Right ventricle myocardium superior (tissue), 1 donor: ENCODE measurements around the gene DUSP9. TPM values are rescaled to one million over a fixed set of nuclear protein-coding genes. Genes with fewer than 3 reads are reported as not detected.
"Not testable (repeated sequence)": the region's sequence is repeated elsewhere in the genome, so short reads cannot be mapped to it uniquely, and the experiment has no call there.

Experiments
- ATAC-seq: fragments of 200-7000 bp; cut with Tn5 transposase; one replicate; pipeline ENCODE4 v1.9.1; 2020; ENCODE audit warnings: mild to moderate bottlenecking; ENCODE audit not compliant: poor library complexity
- DNase-seq: peaks from one replicate; pipeline ENCODE4 v3.0.0-alpha.2; 2020
- intact Hi-C: fragments of 100-400 bp; cut with DNase I; formaldehyde crosslinking; loops from one replicate; pipeline ENCODE4 v1.11.2; 2022
- long read RNA-seq: library from polyadenylated mRNA; unstranded; transcript quantifications from one replicate; pipeline ENCODE4 v2.0.0, GENCODE V29; 2021
- total RNA-seq: library from RNA; stranded (reverse); fragmentation: NEBNext Ultra II Directional; extraction: Animal tissue kit (Norgen Biotek cat#: 25700); gene quantifications from one replicate; pipeline ENCODE4 v1.2.1, GENCODE V29; 2021
- donor health status: DM: no; HTN: yes; CAD: no; lungs with severe emphysema.

The DUSP9 gene
- total RNA-seq = not detected
- long read RNA-seq = 0 reads

- DNase-seq (no peak), ATAC-seq (peak; percentile 64)
- intact Hi-C loops = no loop called here
Measured at GRCh38 chrX:153646620-153647373, at the start of gene DUSP9. TSS of gene DUSP9 (plus strand) at chrX:153647203. CDS start at chrX:153647954, 751 bp downstream.

- intact Hi-C loops = no loop called here
- DNase-seq (no peak), ATAC-seq (peak; percentile 49)
Measured at GRCh38 chrX:153598541-153599191, 48.3 kb upstream of the DUSP9 start, which contains the start of gene CCNQ. TSS of gene CCNQ (minus strand) at chrX:153599139. CDS start at chrX:153599073, 66 bp downstream.

GRCh38 chrX:153599192-153600031, 47.6 kb upstream of the DUSP9 start:
- ATAC-seq (peak; percentile 96), DNase-seq (peak; percentile 93)
- intact Hi-C loops = no loop called here

GRCh38 chrX:153600032-153600373, 47.0 kb upstream of the DUSP9 start:
- intact Hi-C loops = no loop called here
- ATAC-seq (no peak), DNase-seq (no peak)

GRCh38 chrX:153600921-153601320, 46.1 kb upstream of the DUSP9 start:
- ATAC-seq (no peak), DNase-seq (no peak)
- intact Hi-C loops = no loop called here

- ATAC-seq = no peak
- intact Hi-C loops = no loop called here
- DNase-seq = no peak
Measured at GRCh38 chrX:153601511-153602110, 45.4 kb upstream of the DUSP9 start.

- ATAC-seq (no peak), DNase-seq (no peak)
- intact Hi-C loops = no loop called here
Measured at GRCh38 chrX:153602601-153603000, 44.4 kb upstream of the DUSP9 start.

- intact Hi-C loops = no loop called here
- ATAC-seq (no peak), DNase-seq (no peak)
Measured at GRCh38 chrX:153603131-153603656, 43.8 kb upstream of the DUSP9 start.

GRCh38 chrX:153604666-153605380, 42.2 kb upstream of the DUSP9 start:
- intact Hi-C loops = not testable (repeated sequence)

GRCh38 chrX:153606503-153606902, 40.5 kb upstream of the DUSP9 start:
- DNase-seq (no peak), ATAC-seq (no peak)
- intact Hi-C loops = no loop called here

More at GRCh38 chrX:153604666-153605380, 42.2 kb upstream of the DUSP9 start:
- ATAC-seq, DNase-seq: not testable (repeated sequence)

GRCh38 chrX:153608376-153608775, 38.6 kb upstream of the DUSP9 start:
- DNase-seq (no peak), ATAC-seq (no peak)
- intact Hi-C loops = no loop called here

GRCh38 chrX:153608806-153609205, 38.2 kb upstream of the DUSP9 start:
- ATAC-seq = no peak
- intact Hi-C loops = no loop called here
- DNase-seq = no peak

GRCh38 chrX:153609917-153610835, 36.8 kb upstream of the DUSP9 start:
- ATAC-seq (peak; percentile 98), DNase-seq (peak; percentile 86)
- intact Hi-C loops = no loop called here

- ATAC-seq = no peak
- DNase-seq = no peak
- intact Hi-C loops = no loop called here
Measured at GRCh38 chrX:153610836-153611213, 36.2 kb upstream of the DUSP9 start.

- intact Hi-C loops = no loop called here
- no peak for ATAC-seq
Measured at GRCh38 chrX:153611298-153612095, 35.5 kb upstream of the DUSP9 start.

GRCh38 chrX:153612413-153612812, 34.6 kb upstream of the DUSP9 start:
- DNase-seq = no peak
- intact Hi-C loops = no loop called here
- ATAC-seq = no peak

More at GRCh38 chrX:153611298-153612095, 35.5 kb upstream of the DUSP9 start:
- no peak for DNase-seq
